GM12892 (cell line): ENCODE data around the gene STAMBPL1.
A peak's percentile ranks its signal among the peaks of the same experiment; 100 is the strongest.

Experiments used
- DNase-seq: peaks from one replicate; pipeline ENCODE4 v3.0.0; 2011; ENCODE audit not compliant: insufficient read length
- FAIRE-seq: peaks from 2 replicates; lab custom pipeline; 2011; peaks lifted over from hg19 to GRCh38; lab: Jason Lieb, UNC
- POLR2A ChIP-seq: IDR thresholded peaks from 2 replicates; pipeline ENCODE4 v1.6.1; 2011; ENCODE audit warnings: low read depth, low read length, control low read depth
- POLR2AphosphoS5 ChIP-seq: IDR thresholded peaks from 2 replicates; pipeline ENCODE4 v1.6.1; 2011; ENCODE audit warnings: low read depth, low read length, control low read depth
- TAF1 ChIP-seq: IDR thresholded peaks from 2 replicates; pipeline ENCODE4 v1.6.1; 2011; ENCODE audit warnings: low read depth, mild to moderate bottlenecking, control low read depth, low read length, borderline replicate concordance

STAMBPL1 gene

DNA sequence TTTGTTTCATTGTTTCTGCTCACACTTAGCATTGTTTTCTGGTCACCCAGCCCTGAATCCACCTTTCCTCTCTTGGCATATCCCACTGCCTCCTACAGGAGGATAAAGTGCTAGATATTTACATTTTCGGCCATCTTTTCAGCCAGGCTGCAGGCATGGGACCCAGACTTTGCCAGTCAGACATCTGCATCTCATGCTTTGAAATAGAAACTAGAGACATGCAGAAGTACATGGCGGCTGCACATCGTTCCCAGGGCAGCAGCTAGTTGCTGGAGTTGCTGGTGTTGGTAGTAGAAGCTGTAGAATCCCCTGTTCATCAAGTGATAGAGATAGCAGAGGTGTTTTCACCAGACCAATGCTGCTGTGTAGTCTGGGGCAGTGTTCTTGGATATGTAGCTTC is 18.7 kb downstream of the STAMBPL1 start:
- no peak for DNase-seq
- no peak for TF ChIP-seq POLR2AphosphoS5
- peak; percentile 38; the same call in 1 of the 2 replicates for TF ChIP-seq POLR2A
- FAIRE-seq = peak; percentile 90

DNA sequence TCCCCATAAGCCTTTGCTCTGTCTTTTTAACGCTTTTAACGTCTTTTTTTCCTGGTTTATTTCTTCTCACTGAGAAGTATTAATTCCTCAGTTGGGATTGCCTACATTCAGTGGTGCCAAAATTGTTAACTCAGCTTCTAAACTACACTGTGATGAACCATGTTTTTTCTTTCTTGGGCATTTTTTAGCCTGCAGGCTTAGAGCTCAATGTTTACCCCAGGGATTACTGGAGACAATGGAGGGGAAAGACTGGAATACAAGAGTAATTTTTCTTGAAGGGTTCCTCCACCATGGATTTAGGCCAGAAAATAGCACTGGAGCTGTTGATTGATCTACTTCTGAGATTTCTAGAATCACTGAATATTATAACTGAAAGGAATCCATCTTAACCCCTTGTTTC is 19.8 kb downstream of the STAMBPL1 start:
- DNase-seq (no peak), FAIRE-seq (no peak)
- TF ChIP-seq POLR2AphosphoS5 (no peak), TAF1 (no peak), POLR2A (no peak)

DNA sequence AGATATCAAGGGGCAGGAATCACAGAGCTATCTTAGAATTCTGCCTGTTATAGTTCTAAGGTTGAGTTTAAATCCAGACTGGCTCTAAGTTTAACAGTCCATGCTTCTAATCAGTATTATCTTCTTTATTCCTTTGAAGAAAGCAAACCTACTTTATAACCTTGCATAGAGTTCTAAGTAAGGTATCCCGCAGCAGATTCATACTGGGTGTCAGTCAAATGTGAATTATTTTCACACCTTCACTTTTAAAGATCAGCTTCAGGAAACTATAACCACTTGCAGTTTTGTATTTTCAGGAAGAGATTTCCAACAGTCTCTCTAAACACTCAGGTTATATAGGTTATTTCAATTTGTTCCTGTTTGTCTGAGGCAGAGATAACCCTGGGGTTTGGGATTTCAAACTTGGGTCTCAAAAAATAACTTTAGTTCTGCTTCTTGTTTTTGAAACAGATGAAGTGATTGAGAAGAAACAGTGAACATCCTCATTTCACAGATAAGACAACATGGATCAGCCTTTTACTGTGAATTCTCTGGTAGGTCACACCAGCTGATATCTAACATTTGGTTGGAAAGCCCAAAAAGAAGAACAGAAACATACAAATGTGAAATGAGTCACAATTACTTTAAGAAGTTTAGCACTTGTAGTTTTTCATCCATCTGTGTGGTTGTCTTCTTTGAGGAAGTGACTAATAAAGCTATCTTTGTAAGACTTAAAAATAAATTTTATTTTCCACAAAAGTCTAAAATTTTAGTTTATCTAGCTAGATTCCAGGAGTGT is 21.4 kb downstream of the STAMBPL1 start:
- FAIRE-seq = no peak
- TF ChIP-seq POLR2A = peak; percentile 29; the same call in 1 of the 2 replicates
- no peak for TF ChIP-seq POLR2AphosphoS5
- no peak for DNase-seq

DNA sequence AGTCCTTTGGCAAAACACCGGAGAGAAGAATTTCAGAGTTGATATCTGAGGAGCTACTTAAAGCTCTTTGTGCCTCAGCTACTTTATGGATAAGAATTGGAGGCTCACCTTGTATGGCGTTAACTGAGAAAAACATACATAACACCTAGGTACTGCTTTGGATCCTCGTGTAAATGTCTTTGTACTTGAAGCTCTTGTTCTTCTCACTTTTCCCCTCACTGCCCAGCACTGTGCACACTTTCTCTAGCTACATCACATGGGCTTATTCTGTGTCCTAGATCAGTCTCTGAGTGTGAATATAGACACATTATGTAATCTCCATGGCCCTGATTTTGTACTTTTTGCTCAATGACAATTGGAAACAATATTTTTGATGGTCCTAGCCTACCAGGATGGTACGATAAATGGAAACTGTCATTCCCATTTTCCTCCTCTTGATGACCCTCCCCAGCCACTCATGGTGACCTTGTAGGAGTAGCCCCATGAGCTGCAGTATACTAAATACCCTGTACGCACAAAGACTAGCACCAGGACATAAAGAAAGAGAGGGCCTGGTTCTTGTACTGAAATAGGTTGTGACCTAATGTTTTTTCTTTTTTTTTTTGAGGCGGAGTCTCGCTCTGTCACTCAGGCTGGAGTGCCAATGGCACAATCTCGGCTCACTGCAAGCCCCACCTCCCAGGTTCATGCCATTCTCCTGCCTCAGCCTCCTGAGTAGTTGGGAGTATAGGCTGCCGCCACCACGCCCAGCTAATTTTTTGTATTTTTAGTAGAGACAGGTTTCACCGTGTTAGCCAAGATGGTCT is 22.1 kb downstream of the STAMBPL1 start:
- FAIRE-seq (peak; percentile 90), DNase-seq (no peak)
- no peak for TF ChIP-seq POLR2A
- TF ChIP-seq TAF1 = no peak
- no peak for TF ChIP-seq POLR2AphosphoS5

DNA sequence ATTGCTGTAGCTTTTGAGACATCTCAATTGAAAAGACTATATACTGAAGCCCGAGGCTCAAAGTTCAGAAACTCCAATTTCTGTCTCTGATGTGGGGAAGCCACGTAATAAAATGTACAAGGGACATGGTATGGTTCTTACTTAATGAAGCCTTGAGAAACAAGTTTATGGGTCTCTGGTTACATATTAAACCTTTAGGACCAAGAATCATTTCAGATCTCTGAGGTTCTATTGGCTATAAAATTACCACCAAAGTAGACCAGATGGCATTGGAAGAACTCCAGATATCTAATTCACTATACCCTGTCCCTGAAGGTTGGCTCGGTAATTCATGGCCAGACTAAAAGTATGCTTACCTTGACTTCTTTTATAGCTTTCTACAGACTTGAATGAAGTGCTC is 23.7 kb downstream of the STAMBPL1 start:
- FAIRE-seq (peak; percentile 50), DNase-seq (no peak)

DNA sequence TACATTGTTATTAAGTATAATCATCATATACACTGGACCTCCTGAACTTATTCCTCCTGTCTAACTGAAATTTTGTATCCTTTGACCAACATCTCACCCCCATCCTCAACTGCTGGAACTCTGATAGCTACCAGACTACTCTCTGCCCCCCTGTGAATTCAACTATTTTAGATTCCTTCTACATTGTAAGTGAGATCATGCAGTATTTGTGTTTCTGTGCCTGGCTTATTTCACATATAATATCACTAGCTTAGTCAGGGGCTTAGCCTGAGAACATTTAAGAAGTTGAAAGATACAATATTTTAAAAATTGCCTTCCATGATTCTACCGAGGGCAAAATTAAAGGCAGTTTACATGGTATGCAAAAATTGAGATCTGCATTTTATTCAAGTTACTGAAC is 26.9 kb downstream of the STAMBPL1 start:
- no peak for TF ChIP-seq TAF1
- TF ChIP-seq POLR2AphosphoS5 = no peak
- no peak for TF ChIP-seq POLR2A
- no peak for DNase-seq
- FAIRE-seq = no peak

More for the DNA sequence above, 23.7 kb downstream of the STAMBPL1 start:
- TF ChIP-seq TAF1 (no peak), POLR2A (no peak), POLR2AphosphoS5 (no peak)

DNA sequence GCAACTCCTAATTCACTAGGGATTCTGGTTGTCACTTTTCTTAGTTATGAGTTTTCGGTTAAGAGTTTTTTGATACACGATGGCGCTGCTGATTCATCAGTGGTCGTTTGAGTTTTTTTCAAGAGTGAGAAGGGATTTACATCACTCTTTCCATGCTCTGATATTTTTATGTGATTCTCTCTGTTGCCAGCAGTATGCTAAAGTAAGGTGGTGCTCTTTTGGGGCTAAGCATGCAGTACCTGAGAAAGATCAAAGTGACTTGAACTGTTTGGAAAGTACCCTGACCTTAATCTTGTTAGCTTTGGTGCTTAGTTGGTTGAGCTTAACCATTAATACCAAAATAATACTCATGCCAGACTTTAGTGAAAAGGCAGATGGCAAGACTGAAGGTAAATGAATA is 28.1 kb downstream of the STAMBPL1 start:
- FAIRE-seq (no peak), DNase-seq (no peak)
- no peak for TF ChIP-seq POLR2AphosphoS5
- TF ChIP-seq POLR2A = no peak
- no peak for TF ChIP-seq TAF1

DNA sequence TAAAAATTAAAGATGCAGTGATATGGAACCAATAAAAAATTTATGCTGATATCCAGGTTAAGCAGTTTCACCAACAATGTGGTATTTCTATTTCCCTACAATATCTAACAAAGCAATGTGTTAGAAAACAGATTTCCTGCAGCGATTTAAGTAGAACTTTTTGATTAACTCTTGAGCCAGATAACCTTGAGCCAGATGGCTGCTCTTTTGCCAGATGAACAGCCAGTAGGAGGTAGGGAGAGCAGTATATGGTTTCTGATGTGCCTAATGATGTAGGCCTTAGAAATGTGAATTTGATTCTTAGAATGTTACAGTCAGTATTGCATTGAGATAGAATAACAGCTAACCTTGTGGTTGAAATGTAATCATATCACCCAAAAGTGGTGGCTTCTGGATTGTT is 31.1 kb downstream of the STAMBPL1 start:
- TF ChIP-seq POLR2A (no peak), TAF1 (no peak), POLR2AphosphoS5 (no peak)
- peak; percentile 24 for FAIRE-seq
- DNase-seq = no peak

DNA sequence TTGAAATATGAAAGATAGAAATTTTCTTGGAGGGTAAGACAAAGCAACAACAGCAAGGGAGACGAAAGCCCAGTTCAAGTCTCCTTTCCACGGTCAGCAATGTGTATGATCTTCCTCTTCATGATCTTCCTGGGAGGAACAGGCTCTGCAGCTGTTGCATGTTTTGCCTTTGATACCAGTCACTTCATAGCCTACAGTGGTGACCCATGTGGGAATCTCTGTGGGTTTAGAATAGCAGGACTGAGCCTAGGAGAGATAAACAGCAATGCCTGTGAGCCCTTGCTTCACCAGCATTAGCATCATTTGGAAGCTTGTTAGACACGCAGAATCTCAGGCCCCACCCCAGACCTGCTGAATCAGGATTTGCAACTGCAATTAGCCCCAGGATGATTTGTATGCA is 31.8 kb downstream of the STAMBPL1 start:
- DNase-seq = no peak
- no peak for TF ChIP-seq TAF1
- FAIRE-seq = no peak

DNA sequence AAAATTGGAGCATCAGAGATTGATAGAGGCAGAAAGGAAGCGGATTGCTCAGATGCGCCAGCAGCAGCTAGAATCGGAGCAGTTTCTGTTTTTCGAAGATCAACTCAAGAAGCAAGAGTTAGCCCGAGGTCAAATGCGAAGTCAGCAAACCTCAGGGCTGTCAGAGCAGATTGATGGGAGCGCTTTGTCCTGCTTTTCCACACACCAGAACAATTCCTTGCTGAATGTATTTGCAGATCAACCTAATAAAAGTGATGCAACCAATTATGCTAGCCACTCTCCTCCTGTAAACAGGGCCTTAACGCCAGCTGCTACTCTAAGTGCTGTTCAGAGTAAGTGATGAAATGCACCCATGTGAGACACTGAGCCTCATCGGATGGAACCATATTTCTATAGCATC is 33.1 kb downstream of the STAMBPL1 start:
- FAIRE-seq (no peak), DNase-seq (no peak)
- TF ChIP-seq POLR2A (no peak), TAF1 (no peak), POLR2AphosphoS5 (no peak)

DNA sequence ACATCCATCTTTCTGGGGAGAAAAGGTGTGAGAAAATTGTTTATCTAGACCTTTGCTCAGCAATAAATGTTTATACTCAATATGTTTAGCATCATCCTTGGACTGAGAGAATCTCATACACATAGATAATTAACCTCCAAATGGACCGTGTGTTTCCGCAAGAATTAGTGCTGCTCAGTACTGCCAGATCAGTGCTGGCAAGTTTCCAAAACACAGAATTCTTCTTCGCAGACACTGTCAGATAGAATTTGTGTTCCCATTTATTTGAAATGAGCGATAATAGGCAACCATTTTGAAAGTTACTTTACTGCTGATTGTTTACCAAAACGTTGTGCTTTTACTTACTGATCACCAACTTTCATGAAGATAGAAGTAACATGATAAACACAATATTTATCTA is 33.7 kb downstream of the STAMBPL1 start:
- FAIRE-seq (no peak), DNase-seq (no peak)
- no peak for TF ChIP-seq TAF1
- no peak for TF ChIP-seq POLR2AphosphoS5
- no peak for TF ChIP-seq POLR2A

DNA sequence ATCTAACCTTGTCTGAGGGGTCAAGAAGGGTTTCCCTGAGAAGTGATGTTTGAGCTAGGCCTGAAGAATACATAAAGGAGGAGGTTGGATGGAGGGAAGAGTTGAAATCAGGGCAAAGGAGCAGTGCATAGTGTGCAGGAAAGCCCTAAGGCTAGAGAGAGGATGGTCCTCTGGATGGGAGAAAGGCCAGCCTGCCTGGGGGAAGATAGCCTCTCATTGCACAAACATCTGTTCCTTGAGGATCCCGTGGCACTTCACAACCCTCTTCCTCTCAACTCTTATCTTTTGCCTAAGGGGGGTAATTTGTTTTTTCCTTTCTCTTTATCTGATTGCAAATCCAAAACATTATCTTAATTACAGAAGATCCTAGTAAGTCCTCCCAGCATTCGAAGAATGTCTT is 35.7 kb downstream of the STAMBPL1 start:
- no peak for FAIRE-seq
- DNase-seq = no peak

More for the DNA sequence above, 35.7 kb downstream of the STAMBPL1 start:
- no peak for TF ChIP-seq POLR2A
- no peak for TF ChIP-seq POLR2AphosphoS5
- TF ChIP-seq TAF1 = no peak
